HepG2 (cell line): ENCODE data around the gene SMIM36.

Experiments
- AHR ChIP-seq: IDR thresholded peaks from 2 replicates; pipeline ENCODE4 v1.6.1; 2018; ENCODE audit warnings: missing genetic modification reagents, missing compliant biosample characterization
- CREBL2 ChIP-seq: sonication (generic); formaldehyde crosslinking; IDR thresholded peaks from 2 replicates; pipeline ENCODE4 v1.8.1; 2023; ENCODE audit warnings: missing genetic modification reagents, mild to moderate bottlenecking, borderline replicate concordance
- CTCF ChIP-seq: sonication (generic); formaldehyde crosslinking; IDR thresholded peaks from 2 replicates; pipeline ENCODE4 v1.5.0; 2020; ENCODE audit warnings: mild to moderate bottlenecking, missing genetic modification reagents, moderate library complexity
- FIP1L1 ChIP-seq: fragments of 200-400 bp; formaldehyde crosslinking; IDR thresholded peaks from 2 replicates; pipeline ENCODE4 v1.6.1; 2018; ENCODE audit warnings: low read depth, mild to moderate bottlenecking, low read length, moderate library complexity, borderline replicate concordance; ENCODE audit not compliant: insufficient read depth
- NFYB ChIP-seq: sonication (generic); formaldehyde crosslinking; IDR thresholded peaks from 2 replicates; pipeline ENCODE4 v1.4.0; 2020; ENCODE audit warnings: missing genetic modification reagents
- RAD51 ChIP-seq: fragments of 450-650 bp; IDR thresholded peaks from 2 replicates; pipeline ENCODE4 v1.6.1; 2016; ENCODE audit warnings: borderline replicate concordance
- ZNF768 ChIP-seq: sonication (generic); formaldehyde crosslinking; IDR thresholded peaks from 2 replicates; pipeline ENCODE4 v1.4.0; 2020; ENCODE audit warnings: missing genetic modification reagents

DNA sequence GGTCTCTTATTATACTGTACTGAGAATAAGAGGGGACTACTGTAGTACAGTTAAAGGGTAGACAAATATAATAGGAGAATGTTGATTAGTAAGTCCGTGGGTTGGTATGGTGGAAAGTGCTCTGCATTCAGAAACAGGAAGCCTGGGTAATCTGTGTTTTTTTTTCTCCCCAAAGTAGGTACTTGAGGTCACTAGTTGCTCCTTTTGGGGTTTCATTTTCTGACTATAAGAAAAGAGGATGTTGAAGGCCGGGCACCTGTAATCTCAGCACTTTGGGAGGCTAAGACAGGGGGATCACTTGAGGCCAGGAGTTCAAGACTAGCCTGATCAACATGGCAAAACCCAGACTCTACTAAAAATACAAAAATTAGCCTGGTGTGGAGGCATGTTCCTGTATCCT is 47.7 kb downstream of the SMIM36 start:
- TF ChIP-seq FIP1L1 (no peak), CREBL2 (CRISPR knock-in tag) (no peak), AHR (no peak), ZNF768 (CRISPR knock-in tag) (no peak), NFYB (CRISPR knock-in tag) (no peak), RAD51 (no peak), CTCF (CRISPR knock-in tag) (no peak)
